ENCODE data around the gene PLCB4. TPM values are rescaled to one million over a fixed set of nuclear protein-coding genes. Genes with fewer than 3 reads are reported as not detected.

PLCB4 gene
- total and polyA plus RNA-seq, 2 donors: 11.5 to 32.1 TPM

DNA sequence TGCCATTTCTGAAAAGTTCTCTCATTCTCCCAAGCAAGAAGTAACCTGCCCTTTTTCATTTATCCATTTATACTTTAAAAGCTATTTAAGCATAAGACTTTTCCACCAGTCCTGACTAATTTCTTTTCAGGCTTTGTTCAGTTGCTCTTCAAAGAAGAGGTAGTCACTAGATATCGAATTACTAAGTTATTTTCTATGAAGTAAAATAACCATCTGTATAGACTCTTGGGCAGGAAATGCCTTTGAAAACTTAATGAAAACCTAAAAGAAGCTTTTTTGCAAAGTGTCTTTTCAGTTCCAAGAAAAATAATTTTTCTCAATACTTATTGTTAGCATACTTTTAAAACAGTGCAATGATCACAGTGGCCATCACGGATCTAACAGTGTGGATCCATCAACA is 414.2 kb downstream of the PLCB4 start:
- Histone ChIP-seq H3K27ac (ENCODE audit: low read depth) (no peak overlapping the region), H3K4me1 (ENCODE audit: insufficient read depth) (no peaks in the 10 kb centered on the region), H3K36me3 (ENCODE audit: insufficient read depth) (no peaks in the 10 kb centered on the region), H3K4me3 (ENCODE audit: low read depth, low read length) (no peak overlapping the region)
- DNase-seq (ENCODE audit: extremely low spot score): no peak
- WGBS: 72% methylated on average over 2 of the region's 2 CpGs

DNA sequence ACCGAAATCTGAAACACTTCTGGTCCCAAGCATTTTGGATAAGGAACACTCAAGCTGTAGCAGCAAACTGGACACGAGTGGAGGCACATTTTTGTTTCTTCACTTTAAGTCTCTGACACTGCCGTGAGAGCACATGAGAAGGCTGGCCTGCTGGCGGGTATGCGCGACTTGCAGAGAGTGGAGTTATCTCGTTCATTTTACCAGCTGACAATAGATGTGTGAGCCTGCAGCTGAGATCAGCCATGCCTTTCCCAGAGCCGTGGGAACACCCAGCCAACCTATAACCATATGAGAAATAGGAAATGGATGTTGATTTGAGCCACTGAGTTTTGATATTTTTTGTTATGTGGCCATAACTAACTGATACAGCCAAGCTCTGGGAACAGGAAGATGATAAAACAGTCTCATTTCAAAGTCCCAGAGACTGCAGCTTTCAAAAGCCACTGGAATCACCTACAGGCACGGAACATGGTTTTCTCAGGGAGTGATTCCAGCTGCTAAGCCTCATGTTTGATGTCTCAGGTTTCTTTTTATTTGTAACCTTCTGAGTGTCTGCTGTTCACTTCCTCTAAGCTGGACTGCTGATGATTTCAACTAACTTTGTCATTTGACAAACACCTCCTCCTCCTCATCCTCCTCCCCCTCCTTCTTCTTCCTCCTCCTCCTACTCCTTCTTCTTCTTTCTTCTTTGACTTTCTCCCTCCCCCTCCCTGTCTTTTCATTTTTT is 416.9 kb downstream of the PLCB4 start:
- DNase-seq (ENCODE audit: extremely low spot score): no peak
- 73% methylated on average over 9 of the region's 9 CpGs for WGBS
- no peaks in the 10 kb centered on the region for H3K36me3 ChIP-seq (ENCODE audit: insufficient read depth)
- H3K27ac ChIP-seq (ENCODE audit: low read depth): no peak overlapping the region
- no peak overlapping the region for H3K4me3 ChIP-seq (ENCODE audit: low read depth, low read length)
- H3K4me1 ChIP-seq (ENCODE audit: insufficient read depth): no peaks in the 10 kb centered on the region

DNA sequence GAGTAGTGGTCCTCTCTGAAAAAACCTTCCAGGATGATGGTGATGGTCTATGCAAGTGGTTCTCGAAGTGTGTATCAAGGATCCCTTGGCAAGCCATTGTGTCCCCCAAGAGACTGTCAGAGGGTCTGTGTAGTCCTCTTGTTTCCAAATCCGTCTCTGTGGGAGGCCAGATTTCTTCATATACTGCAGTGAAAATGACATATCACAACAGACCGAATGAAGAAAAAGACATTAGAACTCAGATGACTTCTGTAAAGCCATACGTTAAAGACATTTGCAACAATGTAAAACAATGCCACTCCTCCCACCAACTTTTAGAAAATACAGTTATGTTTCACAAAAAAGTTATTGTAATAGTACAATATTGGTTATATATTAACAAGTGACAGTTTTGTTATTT is 418.3 kb downstream of the PLCB4 start:
- WGBS: 86% methylated on average over 4 of the region's 4 CpGs
- Histone ChIP-seq H3K36me3 (ENCODE audit: insufficient read depth) (no peaks in the 10 kb centered on the region), H3K27ac (ENCODE audit: low read depth) (no peak overlapping the region), H3K4me3 (ENCODE audit: low read depth, low read length) (no peak overlapping the region), H3K4me1 (ENCODE audit: insufficient read depth) (no peaks in the 10 kb centered on the region)
- DNase-seq (ENCODE audit: extremely low spot score): no peak

DNA sequence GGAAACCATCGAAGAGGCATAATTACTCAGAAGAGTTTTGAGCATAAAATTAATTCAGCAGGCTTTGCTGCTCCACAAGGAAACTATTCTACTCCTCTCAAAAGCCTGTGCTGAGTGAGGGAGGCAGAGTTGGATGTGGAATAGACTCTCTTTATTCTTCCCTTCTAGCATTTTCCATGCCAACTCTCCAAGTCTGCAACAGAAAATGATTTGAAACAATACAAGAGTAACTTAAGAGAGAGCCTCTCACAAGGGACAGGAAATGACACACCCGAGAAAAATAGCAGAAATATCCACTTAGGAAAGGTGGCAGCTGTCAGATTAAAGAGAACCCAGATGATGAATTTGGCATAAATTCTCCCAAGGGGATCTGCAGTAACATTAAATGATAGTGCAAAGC is 419.2 kb downstream of the PLCB4 start:
- H3K4me3 ChIP-seq (ENCODE audit: low read depth, low read length): no peak overlapping the region
- H3K4me1 ChIP-seq (ENCODE audit: insufficient read depth): no peaks in the 10 kb centered on the region
- no peak overlapping the region for H3K27ac ChIP-seq (ENCODE audit: low read depth)
- no peaks in the 10 kb centered on the region for H3K36me3 ChIP-seq (ENCODE audit: insufficient read depth)
- no peak for DNase-seq (ENCODE audit: extremely low spot score)
- 51% methylated on average over 2 of the region's 2 CpGs for WGBS

DNA sequence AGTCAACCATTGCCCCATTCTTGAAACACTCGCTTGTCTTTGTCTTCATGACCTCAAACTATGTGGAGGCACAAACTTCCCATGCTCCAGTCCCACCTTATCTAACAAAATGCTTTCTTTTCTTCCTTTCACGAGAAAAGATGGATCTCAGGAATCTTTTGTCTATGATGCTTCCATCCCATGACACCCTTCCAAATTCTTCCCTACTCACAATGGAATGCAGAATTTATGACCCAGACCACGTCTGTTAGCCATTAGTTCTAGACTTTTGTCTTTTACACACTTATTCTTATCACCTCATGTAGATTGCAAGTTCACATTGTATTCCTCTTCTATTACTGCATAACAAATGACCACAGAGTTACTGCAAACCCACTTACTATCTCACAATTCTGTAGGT is 421.3 kb downstream of the PLCB4 start:
- H3K4me1 ChIP-seq (ENCODE audit: insufficient read depth): no peaks in the 10 kb centered on the region
- H3K27ac ChIP-seq (ENCODE audit: low read depth): no peak overlapping the region
- 60% methylated on average over 3 of the region's 3 CpGs for WGBS
- H3K4me3 ChIP-seq (ENCODE audit: low read depth, low read length): no peak overlapping the region
- no peaks in the 10 kb centered on the region for H3K36me3 ChIP-seq (ENCODE audit: insufficient read depth)
- DNase-seq (ENCODE audit: extremely low spot score): no peak

DNA sequence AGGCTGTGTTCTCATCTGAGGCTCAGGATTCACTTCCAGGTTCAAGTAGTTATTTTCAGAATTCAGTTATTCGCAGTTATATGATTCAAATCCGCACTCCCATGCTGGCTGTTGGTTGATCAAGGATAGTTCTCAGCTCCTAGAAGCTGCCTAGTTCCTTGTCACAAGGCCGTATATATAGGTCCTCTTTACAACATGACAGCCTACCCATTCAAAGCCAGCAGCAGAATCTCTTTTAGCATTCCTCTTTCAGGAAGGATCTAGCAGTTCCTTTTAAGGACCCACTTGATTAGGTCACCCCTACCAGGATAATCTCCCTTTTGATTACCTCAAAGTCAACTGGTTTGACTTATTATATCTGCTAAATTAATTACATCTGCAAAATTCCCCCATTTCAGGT is 421.7 kb downstream of the PLCB4 start:
- Histone ChIP-seq H3K4me1 (ENCODE audit: insufficient read depth) (no peaks in the 10 kb centered on the region), H3K36me3 (ENCODE audit: insufficient read depth) (no peaks in the 10 kb centered on the region), H3K4me3 (ENCODE audit: low read depth, low read length) (no peak overlapping the region), H3K27ac (ENCODE audit: low read depth) (no peak overlapping the region)
- DNase-seq (ENCODE audit: extremely low spot score): no peak
- WGBS: 89% methylated on average over 3 of the region's 3 CpGs

DNA sequence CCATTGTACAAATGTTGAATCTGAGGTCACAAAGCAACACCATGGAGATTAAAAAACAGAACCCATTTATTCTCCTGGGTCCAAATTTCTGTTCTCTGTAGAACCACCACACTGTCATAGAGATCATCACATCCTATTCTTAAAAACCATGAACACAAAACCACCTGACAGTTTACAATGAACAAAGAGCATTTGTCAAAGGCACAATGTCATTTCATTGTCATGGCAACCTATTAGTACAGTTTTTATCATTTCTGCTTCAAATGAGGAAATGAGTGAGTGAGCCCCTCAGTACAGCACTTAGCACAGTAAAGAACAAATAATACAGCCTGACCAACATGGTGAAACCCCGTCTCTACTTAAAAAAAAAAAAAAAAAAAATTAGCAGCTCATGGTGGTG is 422.4 kb downstream of the PLCB4 start:
- WGBS: 61% methylated on average over 1 of the region's 1 CpG
- H3K36me3 ChIP-seq (ENCODE audit: insufficient read depth): no peaks in the 10 kb centered on the region
- H3K27ac ChIP-seq (ENCODE audit: low read depth): no peak overlapping the region
- no peak overlapping the region for H3K4me3 ChIP-seq (ENCODE audit: low read depth, low read length)
- no peaks in the 10 kb centered on the region for H3K4me1 ChIP-seq (ENCODE audit: insufficient read depth)
- DNase-seq (ENCODE audit: extremely low spot score): no peak

DNA sequence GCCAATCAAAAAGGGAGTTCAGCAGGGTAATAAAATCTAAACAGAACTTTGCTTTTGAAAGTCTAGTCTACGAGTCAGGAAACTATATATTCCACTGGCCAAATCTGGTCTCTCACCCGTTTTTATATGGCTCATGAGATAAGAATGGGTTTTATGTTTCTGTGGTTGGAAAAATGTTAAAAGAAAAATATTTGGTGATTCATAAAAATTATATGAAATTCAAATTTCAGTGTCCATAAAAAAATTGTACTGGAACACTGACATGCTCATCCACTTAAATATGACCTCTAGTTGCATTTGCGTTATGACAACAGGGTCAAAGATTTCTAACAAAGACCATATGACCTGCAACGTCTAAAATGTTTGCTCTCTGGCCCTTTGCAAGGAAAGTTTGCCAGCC is 423.2 kb downstream of the PLCB4 start:
- WGBS: 41% methylated on average over 4 of the region's 4 CpGs
- Histone ChIP-seq H3K4me1 (ENCODE audit: insufficient read depth) (no peaks in the 10 kb centered on the region), H3K4me3 (ENCODE audit: low read depth, low read length) (no peak overlapping the region), H3K27ac (ENCODE audit: low read depth) (no peak overlapping the region), H3K36me3 (ENCODE audit: insufficient read depth) (no peaks in the 10 kb centered on the region)
- no peak for DNase-seq (ENCODE audit: extremely low spot score)

DNA sequence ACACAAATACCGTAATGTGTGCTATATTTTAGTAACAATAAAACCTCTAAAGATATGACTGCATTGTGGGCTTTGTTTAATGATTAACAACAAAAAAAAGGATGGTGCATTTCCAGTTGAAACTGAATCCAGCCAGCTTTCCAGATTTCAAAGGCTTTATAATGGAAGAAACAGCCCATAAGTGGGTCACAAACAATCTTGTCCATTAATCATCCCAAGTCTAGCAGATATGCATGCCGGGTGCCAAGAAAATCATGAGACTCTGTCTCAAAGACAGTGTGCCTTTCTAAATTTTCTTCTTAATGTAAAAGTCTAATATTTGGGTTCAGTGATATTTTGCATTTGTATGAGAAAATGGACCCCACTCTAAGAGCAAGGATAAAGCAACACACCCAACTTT is 424.9 kb downstream of the PLCB4 start:
- 66% methylated on average over 2 of the region's 2 CpGs for WGBS
- no peak for DNase-seq (ENCODE audit: extremely low spot score)
- Histone ChIP-seq H3K4me1 (ENCODE audit: insufficient read depth) (no peaks in the 10 kb centered on the region), H3K36me3 (ENCODE audit: insufficient read depth) (no peaks in the 10 kb centered on the region), H3K27ac (ENCODE audit: low read depth) (no peak overlapping the region), H3K4me3 (ENCODE audit: low read depth, low read length) (no peak overlapping the region)

DNA sequence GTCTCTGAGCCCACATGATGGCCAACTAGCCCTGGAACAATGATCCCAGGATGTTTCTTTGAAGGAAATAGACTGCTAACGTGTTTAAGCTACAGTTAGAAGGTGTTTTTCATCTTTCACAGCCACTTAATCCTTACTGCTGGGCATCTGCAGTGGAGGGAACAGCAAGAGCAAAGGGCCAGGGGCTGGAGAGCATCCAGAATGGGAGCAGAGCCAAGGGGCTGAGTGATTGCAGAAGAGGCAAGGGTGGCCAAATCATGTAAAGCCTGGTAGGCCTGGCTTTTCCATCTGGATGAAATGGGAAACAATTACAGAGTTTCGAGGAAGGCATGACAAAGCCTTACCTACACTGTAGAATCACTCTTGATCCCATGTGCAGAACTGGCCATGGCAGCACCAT is 426.8 kb downstream of the PLCB4 start:
- WGBS: 54% methylated on average over 2 of the region's 2 CpGs
- no peaks in the 10 kb centered on the region for H3K36me3 ChIP-seq (ENCODE audit: insufficient read depth)
- H3K27ac ChIP-seq (ENCODE audit: low read depth): no peak overlapping the region
- no peak for DNase-seq (ENCODE audit: extremely low spot score)
- no peak overlapping the region for H3K4me3 ChIP-seq (ENCODE audit: low read depth, low read length)
- H3K4me1 ChIP-seq (ENCODE audit: insufficient read depth): no peaks in the 10 kb centered on the region

DNA sequence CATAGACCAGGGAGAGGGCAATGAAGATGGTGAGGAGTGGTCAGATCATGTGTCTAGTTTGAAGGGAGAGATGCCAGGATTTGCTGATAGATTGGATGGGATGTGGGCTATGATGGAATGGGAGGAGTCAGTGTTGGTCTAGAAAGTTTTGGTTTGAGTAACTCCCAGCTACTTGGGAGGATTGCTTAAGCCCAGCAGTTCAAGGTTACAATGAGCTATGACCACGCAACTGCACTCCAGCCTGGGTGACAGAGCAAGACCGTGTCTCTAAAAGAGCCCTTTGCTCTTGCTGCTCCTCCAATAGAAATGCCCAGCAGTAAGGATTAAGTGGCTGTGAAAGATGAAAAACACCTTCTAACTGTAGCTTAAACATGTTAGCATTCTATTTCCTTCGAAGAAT is 427.3 kb downstream of the PLCB4 start:
- 80% methylated on average over 3 of the region's 3 CpGs for WGBS
- Histone ChIP-seq H3K27ac (ENCODE audit: low read depth) (no peak overlapping the region), H3K4me3 (ENCODE audit: low read depth, low read length) (no peak overlapping the region), H3K36me3 (ENCODE audit: insufficient read depth) (no peaks in the 10 kb centered on the region), H3K4me1 (ENCODE audit: insufficient read depth) (no peaks in the 10 kb centered on the region)
- no peak for DNase-seq (ENCODE audit: extremely low spot score)

DNA sequence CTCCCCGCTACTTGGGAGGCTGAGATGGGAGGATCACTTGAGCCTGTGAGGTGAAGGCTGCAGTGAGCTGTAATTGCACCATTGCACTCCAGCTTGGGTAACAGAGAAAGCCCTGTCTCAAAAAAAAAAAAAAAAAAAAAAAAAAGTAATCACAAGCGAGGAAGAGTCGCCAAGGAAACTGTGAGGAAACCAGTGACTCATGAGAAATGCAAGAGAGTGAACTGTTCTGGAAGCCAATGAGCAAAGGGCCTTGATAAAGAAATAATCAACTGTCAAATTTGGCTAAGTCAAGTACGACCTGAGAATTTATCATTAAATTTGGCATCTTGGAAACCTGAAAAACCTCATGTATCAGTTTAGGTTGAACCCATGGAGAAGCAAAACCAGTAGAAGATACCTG is 429.4 kb downstream of the PLCB4 start:
- H3K4me1 ChIP-seq (ENCODE audit: insufficient read depth): no peaks in the 10 kb centered on the region
- H3K4me3 ChIP-seq (ENCODE audit: low read depth, low read length): no peak overlapping the region
- H3K36me3 ChIP-seq (ENCODE audit: insufficient read depth): no peaks in the 10 kb centered on the region
- no peak for DNase-seq (ENCODE audit: extremely low spot score)
- WGBS: 82% methylated on average over 4 of the region's 4 CpGs
- no peak overlapping the region for H3K27ac ChIP-seq (ENCODE audit: low read depth)

DNA sequence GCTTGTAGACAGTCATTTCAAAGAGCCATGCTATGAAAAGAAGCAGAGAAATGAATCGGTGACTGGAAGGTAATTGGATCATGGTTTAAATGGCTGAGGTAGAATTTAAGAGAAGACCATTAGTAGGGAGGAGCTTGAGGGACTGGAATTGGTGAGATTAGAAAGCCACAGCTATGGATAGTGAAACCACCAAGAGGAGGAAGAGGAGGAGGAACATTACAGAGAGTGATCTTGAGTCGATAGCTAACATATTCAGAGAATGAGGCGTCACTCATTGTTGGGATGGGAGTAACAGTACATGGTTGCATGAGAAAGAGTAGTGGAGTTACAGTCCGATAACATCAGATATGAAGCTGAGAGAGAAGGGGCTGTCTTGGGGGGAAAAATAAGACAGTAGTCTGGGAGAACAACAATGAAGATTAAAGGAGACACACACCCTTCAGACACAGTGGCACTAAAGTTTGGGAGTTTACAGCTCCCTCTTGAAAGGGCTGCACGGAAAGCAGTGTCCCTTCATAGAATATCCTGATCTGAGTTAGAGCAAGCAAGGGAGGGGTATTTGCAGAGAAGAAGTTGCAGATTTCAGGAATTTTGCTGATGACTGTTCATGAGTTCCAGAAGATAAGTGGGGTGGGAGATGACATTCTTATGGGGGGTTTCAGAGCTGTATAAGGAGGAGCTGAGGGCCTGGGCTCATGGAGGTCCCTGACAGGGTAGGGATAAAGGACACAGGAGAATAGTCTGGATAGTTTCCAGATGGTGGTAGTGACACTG is 430.4 kb downstream of the PLCB4 start:
- Histone ChIP-seq H3K4me3 (ENCODE audit: low read depth, low read length) (no peak overlapping the region), H3K36me3 (ENCODE audit: insufficient read depth) (no peaks in the 10 kb centered on the region), H3K4me1 (ENCODE audit: insufficient read depth) (no peaks in the 10 kb centered on the region), H3K27ac (ENCODE audit: low read depth) (no peak overlapping the region)
- WGBS: 83% methylated on average over 5 of the region's 5 CpGs
- no peak for DNase-seq (ENCODE audit: extremely low spot score)

DNA sequence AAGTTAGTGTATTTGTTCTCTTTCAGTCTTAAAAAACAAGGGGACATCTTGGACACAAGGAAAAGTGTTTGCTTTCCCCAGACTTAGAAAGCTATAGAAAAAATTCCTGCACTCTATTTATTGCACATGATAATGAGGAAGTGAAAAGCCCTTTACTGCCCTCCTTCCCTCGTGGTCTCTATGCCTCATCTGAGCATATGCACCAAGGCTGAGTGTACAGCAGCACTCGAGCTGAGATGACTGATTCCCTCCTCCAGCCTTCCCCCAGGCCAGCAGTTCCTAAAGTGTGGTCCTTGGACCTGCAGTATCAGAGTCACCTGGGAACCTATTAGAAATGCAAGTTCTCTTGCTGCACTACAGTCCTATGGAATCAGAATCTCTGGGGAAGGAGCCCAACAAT is 431.2 kb downstream of the PLCB4 start:
- Histone ChIP-seq H3K27ac (ENCODE audit: low read depth) (no peak overlapping the region), H3K36me3 (ENCODE audit: insufficient read depth) (no peaks in the 10 kb centered on the region), H3K4me1 (ENCODE audit: insufficient read depth) (no peaks in the 10 kb centered on the region), H3K4me3 (ENCODE audit: low read depth, low read length) (no peak overlapping the region)
- 8% methylated on average over 2 of the region's 2 CpGs for WGBS
- DNase-seq (ENCODE audit: extremely low spot score): no peak
